HG03342 (cell line): ENCODE results near the gene TPST1.
"Not testable (repeated sequence)": the region's sequence is repeated elsewhere in the genome, so short reads cannot be mapped to it uniquely, and the experiment has no call there.

Experiments used
- ATAC-seq: cut with Tn5 transposase; IDR thresholded peaks from one replicate; pipeline ENCODE4 v1.9.1; 2021; ENCODE audit warnings: mild to moderate bottlenecking, moderate library complexity; ENCODE audit not compliant: unreplicated experiment

TPST1 gene

GRCh38 chr7:66324985-66325384, 119.9 kb downstream of the TPST1 start:
- ATAC-seq: not testable (repeated sequence)

GRCh38 chr7:66326501-66327215, 121.5 kb downstream of the TPST1 start:
- ATAC-seq: no peak

GRCh38 chr7:66330961-66331360, 125.8 kb downstream of the TPST1 start:
- ATAC-seq: no peak

GRCh38 chr7:66331883-66332282, 126.7 kb downstream of the TPST1 start:
- no peak for ATAC-seq

- ATAC-seq: no peak
Observed at GRCh38 chr7:66333443-66333842, 128.3 kb downstream of the TPST1 start.

GRCh38 chr7:66335318-66335717, 130.2 kb downstream of the TPST1 start:
- ATAC-seq: no peak

- ATAC-seq: no peak
Observed at GRCh38 chr7:66336760-66337159, 131.6 kb downstream of the TPST1 start.

GRCh38 chr7:66339141-66339540, 134.0 kb downstream of the TPST1 start:
- no peak for ATAC-seq

GRCh38 chr7:66344166-66344565, 139.0 kb downstream of the TPST1 start:
- no peak for ATAC-seq

- ATAC-seq: no peak
Observed at GRCh38 chr7:66348531-66348930, 143.4 kb downstream of the TPST1 start.

- no peak for ATAC-seq
Observed at GRCh38 chr7:66348959-66349358, 143.8 kb downstream of the TPST1 start.

GRCh38 chr7:66352071-66352470, 146.9 kb downstream of the TPST1 start:
- no peak for ATAC-seq

GRCh38 chr7:66353547-66353946, 148.4 kb downstream of the TPST1 start:
- no peak for ATAC-seq

- no peak for ATAC-seq
Observed at GRCh38 chr7:66355756-66356155, 150.6 kb downstream of the TPST1 start.

- no peak for ATAC-seq
Observed at GRCh38 chr7:66356277-66356721, 151.2 kb downstream of the TPST1 start.

GRCh38 chr7:66357087-66357486, 152.0 kb downstream of the TPST1 start:
- no peak for ATAC-seq

- no peak for ATAC-seq
Observed at GRCh38 chr7:66359656-66360211, 154.6 kb downstream of the TPST1 start.

- ATAC-seq: no peak
Observed at GRCh38 chr7:66362136-66362535, 157.0 kb downstream of the TPST1 start.

GRCh38 chr7:66363635-66364034, 158.5 kb downstream of the TPST1 start:
- ATAC-seq: no peak

GRCh38 chr7:66365031-66365430, 159.9 kb downstream of the TPST1 start:
- not testable (repeated sequence) for ATAC-seq

- ATAC-seq: no peak
Observed at GRCh38 chr7:66371096-66371824, 166.1 kb downstream of the TPST1 start.
